HCT116 (cell line): ENCODE data around the gene FBXO24. TPM values are rescaled to one million over a fixed set of nuclear protein-coding genes. Genes with fewer than 3 reads are reported as not detected.

Source experiments
- ATF3 ChIP-seq: IDR thresholded peaks from 2 replicates; pipeline ENCODE4 v1.6.1; 2012
- CEBPB ChIP-seq: IDR thresholded peaks from 2 replicates; pipeline ENCODE4 v1.6.1; 2012; ENCODE audit warnings: low read depth
- CTCF ChIP-seq, 3 experiments: fragments of 200-600 bp in 1 of 3; sonication (generic) in 1 of 3; IDR thresholded peaks in 2 of 3; conservative IDR thresholded peaks in 1 of 3; 2 replicates each; pipeline ENCODE4 v1.5.1; 2012 to 2017; ENCODE audit warnings: low read depth in 2 of 3, low read length in 2 of 3, antibody characterized with exemption in 1 of 3, borderline replicate concordance in 1 of 3, control low read depth in 1 of 3, mild to moderate bottlenecking in 1 of 3, mixed read lengths in 1 of 3, mixed run types in 1 of 3, moderate library complexity in 1 of 3; ENCODE audit not compliant: insufficient read depth in 1 of 3
- EZH2phosphoT487 ChIP-seq: fragments of 200-600 bp; IDR thresholded peaks from 2 replicates; pipeline ENCODE4 v1.6.1; 2018; ENCODE audit warnings: antibody characterized with exemption, borderline replicate concordance
- JUND ChIP-seq: IDR thresholded peaks from 2 replicates; pipeline ENCODE4 v1.6.1; 2012
- MAX ChIP-seq: IDR thresholded peaks from 2 replicates; pipeline ENCODE4 v1.6.1; 2012
- RAD21 ChIP-seq: IDR thresholded peaks from 2 replicates; pipeline ENCODE4 v1.6.1; 2012; ENCODE audit warnings: low read depth, mild to moderate bottlenecking
- SP1 ChIP-seq: IDR thresholded peaks from 2 replicates; pipeline ENCODE4 v1.6.1; 2012; ENCODE audit warnings: low read depth
- SRF ChIP-seq: IDR thresholded peaks from 2 replicates; pipeline ENCODE4 v1.6.1; 2012; ENCODE audit warnings: low read depth
- ZBTB33 ChIP-seq: IDR thresholded peaks from 2 replicates; pipeline ENCODE4 v1.6.1; 2011; ENCODE audit warnings: mild to moderate bottlenecking, low read length, moderate library complexity; ENCODE audit not compliant: insufficient replicate concordance; ENCODE audit errors: extremely low read depth
- ZFX ChIP-seq: fragments of 450-650 bp; IDR thresholded peaks from 2 replicates; pipeline ENCODE4 v1.6.1; 2017
- ZNF274 ChIP-seq: fragments of 200-500 bp; sonication (Bioruptor generic); IDR thresholded peaks from 2 replicates; pipeline ENCODE4 v1.6.1; 2014; ENCODE audit warnings: mild to moderate bottlenecking, low read depth, low read length, inconsistent platforms
- total RNA-seq: library from RNA; stranded (reverse); gene quantifications from one replicate; pipeline ENCODE4 v1.2.1, GENCODE V29; 2021; ENCODE audit not compliant: unreplicated experiment

The FBXO24 gene
- total RNA-seq, 1 experiment from 2014 or later: 2.1 TPM

GRCh38 chr7:100585511-100586265 is 440 bp upstream of the FBXO24 start, which contains the start of gene LRCH4 (continued):
- TF ChIP-seq ZNF274: no peak
- TF ChIP-seq SP1: no peak
- no peak for TF ChIP-seq JUND
- TF ChIP-seq ZFX: peak; percentile 41; the same call in 1 of the 2 replicates
- TF ChIP-seq ZBTB33: peak; percentile 86
- no peak for TF ChIP-seq SRF
- no peak for TF ChIP-seq MAX
- TF ChIP-seq ATF3: no peak
- TF ChIP-seq CEBPB: no peak
- no peak for TF ChIP-seq EZH2phosphoT487
- no peak for TF ChIP-seq RAD21
- TF ChIP-seq CTCF (IDR thresholded peaks at IDR 0.05 in 2 of 3, conservative IDR thresholded peaks at IDR 0.05 in 1 of 3; ENCODE audit: borderline replicate concordance in 1 of 3, insufficient read depth in 1 of 3, low read depth in 2 of 3, low read length in 2 of 3): 0 out of 6 replicates have a peak, but pooled peaks of 1 of the 3 experiments have one; percentile 6
